ENCODE measurements around the gene HTR7. TPM values are rescaled to one million over a fixed set of nuclear protein-coding genes. Genes with fewer than 3 reads are reported as not detected.

The HTR7 gene
- total and polyA plus RNA-seq, 9 of the 15 experiments (the other 6 are each of a cell fraction or from before 2014, with no cell fraction given) = 0.07 to 0.33 (median 0.18) TPM

- TF ChIP-seq ASH1L (IDR thresholded peaks at IDR 0.05; ENCODE audit: borderline replicate concordance, low read depth, partially characterized antibody) = no peak
Observed at GRCh38 chr10:90842725-90843124, 15.1 kb downstream of the HTR7 start (continued).

GRCh38 chr10:90837486-90837885 lies 20.4 kb downstream of the HTR7 start:
- no peak overlapping the region for H3K4me2 ChIP-seq (ENCODE audit: insufficient read depth, low read length)
- H3K79me2 ChIP-seq (ENCODE audit: control insufficient read depth, insufficient read depth, low read length) = no peaks in the 10 kb centered on the region
- H3K27ac ChIP-seq (ENCODE audit: extremely low read depth, low read depth, low read length) = no peak overlapping the region
- FAIRE-seq (no peak), DNase-seq (ENCODE audit: extremely low read depth in 1 of 4, low spot score in 3 of 4) (no peak), ATAC-seq (no peak)
- intact Hi-C loops (cut with micrococcal nuclease) (no loop called here), in situ Hi-C loops (cut with MboI) (no loop called here)
- no peak overlapping the region for H2AFZ ChIP-seq (ENCODE audit: low read depth, low read length)
- H3K9me3 ChIP-seq (replicated peaks; ENCODE audit: control insufficient read depth, insufficient read depth, low read depth, low read length) = no peaks in the 10 kb centered on the region
- no peaks in the 10 kb centered on the region for H3K4me1 ChIP-seq (replicated peaks in 1 of 2; ENCODE audit: control insufficient read depth in 2 of 2, insufficient read depth in 2 of 2, low read length in 2 of 2)
- no peak overlapping the region for H3K9ac ChIP-seq (ENCODE audit: insufficient read depth in 1 of 2, low read depth in 2 of 2, low read length in 2 of 2)
- ChIA-PET CTCF (ENCODE audit: low intra/inter-chr PET ratio) (no interaction called here), POLR2A (interaction anchor here (0.7 kb wide), 1 partner anchor 1984 kb away, joined by 3 read pairs; no protein-coding TSS in a partner anchor)
- H3K9me1 ChIP-seq (ENCODE audit: control insufficient read depth, insufficient read depth, low read length) = no peaks in the 10 kb centered on the region
- no TSS peak for BruUV-seq (replicated peaks)
- no peaks in the 10 kb centered on the region for H3K27me3 ChIP-seq (ENCODE audit: control insufficient read depth in 2 of 2, insufficient read depth in 2 of 2, low read length in 2 of 2)
- TF ChIP-seq SMARCC2 (IDR thresholded peaks at IDR 0.05; ENCODE audit: low read depth) (no peak), HEY1 (CRISPR knock-in tag; IDR thresholded peaks at IDR 0.05; ENCODE audit: borderline replicate concordance) (no peak), NFE2 (IDR thresholded peaks at IDR 0.05; ENCODE audit: low read depth) (no peak), ZNF175 (CRISPR knock-in tag; IDR thresholded peaks at IDR 0.05; ENCODE audit: low read depth) (no peak), ZNF277 (CRISPR knock-in tag; IDR thresholded peaks at IDR 0.05; ENCODE audit: borderline replicate concordance) (no peak), THRB (CRISPR knock-in tag; conservative IDR thresholded peaks at IDR 0.05) (no peak), ZNF655 (CRISPR knock-in tag; IDR thresholded peaks at IDR 0.05) (no peak), DPF2 (IDR thresholded peaks at IDR 0.05) (no peak)
- no peaks in the 10 kb centered on the region for H3K36me3 ChIP-seq (ENCODE audit: control insufficient read depth, insufficient read depth, low read length)
- 0% methylated on average over 1 of the region's 1 CpG for WGBS (ENCODE audit: insufficient coverage, low coverage, missing lambda C conversion rate)
- H4K20me1 ChIP-seq (replicated peaks; ENCODE audit: control insufficient read depth, insufficient read depth, low read length) = no peaks in the 10 kb centered on the region
- no peak overlapping the region for H3K4me3 ChIP-seq

Measured in K562 (cell line).